AG10803 (cell line): ENCODE data around the gene ROBO1.

Source experiments
- DNase-seq: peaks from one replicate; pipeline ENCODE4 v3.0.0; 2010; ENCODE audit warnings: low read depth
- H3K4me3 ChIP-seq: 2 replicates; pipeline ENCODE4 v1.5.1; 2011; ENCODE audit warnings: mild to moderate bottlenecking, low read length, control low read depth
- TF ChIP-seq, protein P1 (sequence below): conservative IDR thresholded peaks from 2 replicates; pipeline ENCODE4 v1.5.1; 2011; ENCODE audit warnings: mild to moderate bottlenecking, low read length, control low read depth, inconsistent platforms

ROBO1 gene

GRCh38 chr3:79405183-79405582, 362.6 kb downstream of the ROBO1 start:
- TF ChIP-seq, protein P1, sequence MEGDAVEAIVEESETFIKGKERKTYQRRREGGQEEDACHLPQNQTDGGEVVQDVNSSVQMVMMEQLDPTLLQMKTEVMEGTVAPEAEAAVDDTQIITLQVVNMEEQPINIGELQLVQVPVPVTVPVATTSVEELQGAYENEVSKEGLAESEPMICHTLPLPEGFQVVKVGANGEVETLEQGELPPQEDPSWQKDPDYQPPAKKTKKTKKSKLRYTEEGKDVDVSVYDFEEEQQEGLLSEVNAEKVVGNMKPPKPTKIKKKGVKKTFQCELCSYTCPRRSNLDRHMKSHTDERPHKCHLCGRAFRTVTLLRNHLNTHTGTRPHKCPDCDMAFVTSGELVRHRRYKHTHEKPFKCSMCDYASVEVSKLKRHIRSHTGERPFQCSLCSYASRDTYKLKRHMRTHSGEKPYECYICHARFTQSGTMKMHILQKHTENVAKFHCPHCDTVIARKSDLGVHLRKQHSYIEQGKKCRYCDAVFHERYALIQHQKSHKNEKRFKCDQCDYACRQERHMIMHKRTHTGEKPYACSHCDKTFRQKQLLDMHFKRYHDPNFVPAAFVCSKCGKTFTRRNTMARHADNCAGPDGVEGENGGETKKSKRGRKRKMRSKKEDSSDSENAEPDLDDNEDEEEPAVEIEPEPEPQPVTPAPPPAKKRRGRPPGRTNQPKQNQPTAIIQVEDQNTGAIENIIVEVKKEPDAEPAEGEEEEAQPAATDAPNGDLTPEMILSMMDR, result no peak
- DNase-seq, result no peak
- no peak overlapping the region for H3K4me3 ChIP-seq

DNA sequence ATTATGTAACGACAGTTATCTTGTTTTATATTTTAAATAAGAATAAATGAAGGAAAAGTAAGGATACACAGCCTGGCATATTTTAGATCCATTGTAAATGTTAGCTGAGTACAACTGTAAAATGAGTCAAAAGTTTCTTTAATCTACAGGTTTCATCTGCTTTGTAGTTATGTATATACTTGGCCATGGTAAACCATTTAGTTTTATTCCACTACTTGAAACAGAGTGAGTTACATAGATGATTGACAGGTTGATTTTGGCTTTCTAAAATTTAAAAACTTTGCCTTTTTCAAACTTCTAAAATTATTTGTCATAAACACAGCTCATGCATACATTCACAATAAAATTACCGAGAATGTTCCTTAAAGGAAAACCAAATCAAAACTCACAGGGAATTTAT, 371.2 kb downstream of the ROBO1 start:
- TF ChIP-seq, protein P1, result no peak
- no peak overlapping the region for H3K4me3 ChIP-seq
- DNase-seq, result no peak

DNA sequence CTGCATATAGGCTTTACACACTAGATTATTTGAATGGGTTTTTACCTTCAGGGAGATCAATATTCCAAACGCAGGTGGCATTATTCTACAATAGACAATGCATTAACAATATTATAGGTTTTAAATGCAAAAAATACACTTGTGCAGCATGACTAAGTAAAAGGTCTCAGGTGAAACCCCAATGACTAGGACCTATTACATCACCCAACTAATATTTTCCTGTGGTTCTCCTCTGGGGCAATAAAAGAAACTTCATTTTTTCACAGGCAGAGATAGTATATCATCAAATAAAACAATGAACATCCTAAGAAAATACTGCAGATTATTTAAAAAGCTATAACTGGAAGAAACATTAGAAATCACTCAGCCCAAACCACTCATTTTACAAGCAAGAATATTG, 375.3 kb downstream of the ROBO1 start:
- TF ChIP-seq, protein P1, result no peak
- DNase-seq, result no peak
- no peak overlapping the region for H3K4me3 ChIP-seq

DNA sequence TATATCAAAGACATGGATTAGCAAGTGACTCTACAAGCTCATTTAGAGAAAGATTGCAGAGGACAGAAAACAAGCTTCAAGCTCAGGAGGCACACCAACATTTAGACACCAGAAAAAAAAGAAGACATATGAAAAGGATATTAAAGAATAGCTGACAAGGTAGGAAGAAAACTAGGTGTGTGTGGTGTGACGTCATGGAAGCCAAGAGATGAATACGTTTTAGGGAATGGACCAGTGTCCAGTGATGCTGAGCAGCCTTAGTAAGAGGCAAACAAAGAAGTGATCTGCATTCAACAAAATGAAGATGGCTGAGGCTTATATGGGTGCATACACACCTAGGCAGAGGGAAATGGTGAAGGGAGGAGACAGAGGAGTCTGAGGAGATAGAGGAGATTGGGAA, 377.4 kb downstream of the ROBO1 start:
- no peak overlapping the region for H3K4me3 ChIP-seq

DNA sequence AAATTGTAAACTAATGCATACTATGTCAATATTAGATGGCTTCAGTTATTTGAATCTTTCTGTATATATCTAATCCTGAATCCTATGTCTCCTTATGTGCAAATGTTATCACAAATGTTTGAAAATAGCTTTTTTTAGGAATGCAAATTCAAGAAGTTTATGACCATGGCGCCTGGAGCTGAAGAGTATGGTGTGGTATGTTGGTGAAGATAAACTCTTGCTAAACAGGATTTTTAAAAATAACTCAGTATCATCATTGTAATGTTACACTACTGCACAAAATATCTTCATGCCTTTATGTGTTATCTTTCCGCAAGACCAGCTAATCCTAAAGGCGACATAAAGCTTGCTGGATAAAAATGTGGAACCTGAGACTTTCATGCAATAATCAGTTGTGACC, 382.6 kb downstream of the ROBO1 start:
- DNase-seq, result no peak
- no peak overlapping the region for H3K4me3 ChIP-seq
- TF ChIP-seq, protein P1, result no peak

More for the DNA sequence above, 377.4 kb downstream of the ROBO1 start:
- TF ChIP-seq, protein P1, result no peak
- no peak for DNase-seq

- peak; percentile 26 for DNase-seq
- TF ChIP-seq, protein P1, result no peak
- no peak overlapping the region for H3K4me3 ChIP-seq
These were observed 384.3 kb downstream of the ROBO1 start for GRCh38 chr3:79383402-79384012.

GRCh38 chr3:79380581-79380980, 387.2 kb downstream of the ROBO1 start:
- no peak overlapping the region for H3K4me3 ChIP-seq
- TF ChIP-seq, protein P1, result no peak
- no peak for DNase-seq
